ENCODE results near the gene DIPK1B.
A peak's percentile ranks its signal among the peaks of the same experiment; 100 is the strongest.
"Not testable (repeated sequence)": the region's sequence is repeated elsewhere in the genome, so short reads cannot be mapped to it uniquely, and the experiment has no call there.

DIPK1B gene

GRCh38 chr9:136760834-136761544 lies 48.6 kb downstream of the DIPK1B start:
- H3K4me3 ChIP-seq (ENCODE audit: low read depth, low read length): not testable (repeated sequence)
- CTCF ChIA-PET: interaction anchor here (0.6 to 5.9 kb wide), 22 partner anchors 10 to 367 kb away, joined by 3 to 54 read pairs (median 5); no protein-coding TSS in a partner anchor
- POLR2A ChIA-PET: interaction anchor here (0.6 to 1.4 kb wide), 3 partner anchors 33 to 46 kb away, joined by 3 to 14 read pairs (median 3); no protein-coding TSS in a partner anchor

More at GRCh38 chr9:136760834-136761544, 48.6 kb downstream of the DIPK1B start:
- TF ChIP-seq, protein P1, sequence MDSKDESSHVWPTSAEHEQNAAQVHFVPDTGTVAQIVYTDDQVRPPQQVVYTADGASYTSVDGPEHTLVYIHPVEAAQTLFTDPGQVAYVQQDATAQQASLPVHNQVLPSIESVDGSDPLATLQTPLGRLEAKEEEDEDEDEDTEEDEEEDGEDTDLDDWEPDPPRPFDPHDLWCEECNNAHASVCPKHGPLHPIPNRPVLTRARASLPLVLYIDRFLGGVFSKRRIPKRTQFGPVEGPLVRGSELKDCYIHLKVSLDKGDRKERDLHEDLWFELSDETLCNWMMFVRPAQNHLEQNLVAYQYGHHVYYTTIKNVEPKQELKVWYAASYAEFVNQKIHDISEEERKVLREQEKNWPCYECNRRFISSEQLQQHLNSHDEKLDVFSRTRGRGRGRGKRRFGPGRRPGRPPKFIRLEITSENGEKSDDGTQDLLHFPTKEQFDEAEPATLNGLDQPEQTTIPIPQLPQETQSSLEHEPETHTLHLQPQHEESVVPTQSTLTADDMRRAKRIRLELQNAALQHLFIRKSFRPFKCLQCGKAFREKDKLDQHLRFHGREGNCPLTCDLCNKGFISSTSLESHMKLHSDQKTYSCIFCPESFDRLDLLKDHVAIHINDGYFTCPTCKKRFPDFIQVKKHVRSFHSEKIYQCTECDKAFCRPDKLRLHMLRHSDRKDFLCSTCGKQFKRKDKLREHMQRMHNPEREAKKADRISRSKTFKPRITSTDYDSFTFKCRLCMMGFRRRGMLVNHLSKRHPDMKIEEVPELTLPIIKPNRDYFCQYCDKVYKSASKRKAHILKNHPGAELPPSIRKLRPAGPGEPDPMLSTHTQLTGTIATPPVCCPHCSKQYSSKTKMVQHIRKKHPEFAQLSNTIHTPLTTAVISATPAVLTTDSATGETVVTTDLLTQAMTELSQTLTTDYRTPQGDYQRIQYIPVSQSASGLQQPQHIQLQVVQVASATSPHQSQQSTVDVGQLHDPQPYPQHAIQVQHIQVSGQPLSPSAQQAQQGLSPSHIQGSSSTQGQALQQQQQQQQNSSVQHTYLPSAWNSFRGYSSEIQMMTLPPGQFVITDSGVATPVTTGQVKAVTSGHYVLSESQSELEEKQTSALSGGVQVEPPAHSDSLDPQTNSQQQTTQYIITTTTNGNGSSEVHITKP (tag by site-specific recombination; IDR thresholded peaks at IDR 0.05): peak; percentile 54
- TF ChIP-seq ZFHX2 (tag by site-specific recombination; conservative IDR thresholded peaks at IDR 0.05) (peak; percentile 99), ZXDB (tag by site-specific recombination; IDR thresholded peaks at IDR 0.05) (peak; percentile 25; the same call in 1 of the 2 replicates), ZNF654 (tag by site-specific recombination; IDR thresholded peaks at IDR 0.05; ENCODE audit: low read depth) (peak; percentile 64), SP3 (tag by site-specific recombination; IDR thresholded peaks at IDR 0.05) (0 out of 2 replicates have a peak, but pooled peaks have one; percentile 37), ZBTB8A (tag by site-specific recombination; IDR thresholded peaks at IDR 0.05) (0 out of 2 replicates have a peak, but pooled peaks have one; percentile 31), GLIS1 (tag by site-specific recombination; IDR thresholded peaks at IDR 0.05) (peak; percentile 19; the same call in 1 of the 2 replicates), ZNF660 (tag by site-specific recombination; IDR thresholded peaks at IDR 0.05) (peak; percentile 76; the same call in 1 of the 2 replicates), ZNF2 (tag by site-specific recombination; IDR thresholded peaks at IDR 0.05) (peak; percentile 98), ZNF366 (tag by site-specific recombination; conservative IDR thresholded peaks at IDR 0.05) (0 out of 2 replicates have a peak, but pooled peaks have one; percentile 32), ZNF692 (tag by site-specific recombination; IDR thresholded peaks at IDR 0.05) (peak; percentile 69), GLIS2 (tag by site-specific recombination; IDR thresholded peaks at IDR 0.05) (peak; percentile 44), ZNF600 (tag by site-specific recombination; IDR thresholded peaks at IDR 0.05) (peak; percentile 36; the same call in 1 of the 2 replicates), PATZ1 (tag by site-specific recombination; IDR thresholded peaks at IDR 0.05) (peak; percentile 57), IKZF3 (tag by site-specific recombination; IDR thresholded peaks at IDR 0.05) (0 out of 2 replicates have a peak, but pooled peaks have one; percentile 37), ZBTB17 (tag by site-specific recombination; IDR thresholded peaks at IDR 0.05) (peak; percentile 62; the same call in 1 of the 2 replicates), KLF1 (tag by site-specific recombination; IDR thresholded peaks at IDR 0.05) (0 out of 2 replicates have a peak, but pooled peaks have one; percentile 8), ZNF394 (tag by site-specific recombination; IDR thresholded peaks at IDR 0.05; ENCODE audit: borderline replicate concordance) (0 out of 2 replicates have a peak, but pooled peaks have one; percentile 9), EGR2 (tag by site-specific recombination; IDR thresholded peaks at IDR 0.05; ENCODE audit: low read depth) (peak; percentile 98), SP2 (tag by site-specific recombination; IDR thresholded peaks at IDR 0.05) (peak; percentile 49), ZFP69B (tag by site-specific recombination; IDR thresholded peaks at IDR 0.05) (peak; percentile 71), ZNF335 (tag by site-specific recombination; conservative IDR thresholded peaks at IDR 0.05) (peak; percentile 46; the same call in 1 of the 2 replicates)
- TF ChIP-seq, protein P2, sequence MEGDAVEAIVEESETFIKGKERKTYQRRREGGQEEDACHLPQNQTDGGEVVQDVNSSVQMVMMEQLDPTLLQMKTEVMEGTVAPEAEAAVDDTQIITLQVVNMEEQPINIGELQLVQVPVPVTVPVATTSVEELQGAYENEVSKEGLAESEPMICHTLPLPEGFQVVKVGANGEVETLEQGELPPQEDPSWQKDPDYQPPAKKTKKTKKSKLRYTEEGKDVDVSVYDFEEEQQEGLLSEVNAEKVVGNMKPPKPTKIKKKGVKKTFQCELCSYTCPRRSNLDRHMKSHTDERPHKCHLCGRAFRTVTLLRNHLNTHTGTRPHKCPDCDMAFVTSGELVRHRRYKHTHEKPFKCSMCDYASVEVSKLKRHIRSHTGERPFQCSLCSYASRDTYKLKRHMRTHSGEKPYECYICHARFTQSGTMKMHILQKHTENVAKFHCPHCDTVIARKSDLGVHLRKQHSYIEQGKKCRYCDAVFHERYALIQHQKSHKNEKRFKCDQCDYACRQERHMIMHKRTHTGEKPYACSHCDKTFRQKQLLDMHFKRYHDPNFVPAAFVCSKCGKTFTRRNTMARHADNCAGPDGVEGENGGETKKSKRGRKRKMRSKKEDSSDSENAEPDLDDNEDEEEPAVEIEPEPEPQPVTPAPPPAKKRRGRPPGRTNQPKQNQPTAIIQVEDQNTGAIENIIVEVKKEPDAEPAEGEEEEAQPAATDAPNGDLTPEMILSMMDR (tag by site-specific recombination; IDR thresholded peaks at IDR 0.05): peak; percentile 69
- not testable (repeated sequence) for H3K4me1 ChIP-seq (ENCODE audit: control insufficient read depth, insufficient read depth, low read length); H3K36me3 ChIP-seq (ENCODE audit: control insufficient read depth in 2 of 2, insufficient read depth in 1 of 2, low read length in 2 of 2); H3K27ac ChIP-seq (ENCODE audit: extremely low read depth, low read depth, low read length); H3K9me3 ChIP-seq (ENCODE audit: control insufficient read depth, insufficient read depth, low read depth, low read length)

Measured in HEK293 (cell line).